H9 (cell line): ENCODE results near the gene RERE. TPM values are rescaled to one million over a fixed set of nuclear protein-coding genes. Genes with fewer than 3 reads are reported as not detected.

ENCODE experiments used
- DNase-seq: peaks from one replicate; pipeline ENCODE4 v3.0.0-alpha.2; 2017
- H2AFZ ChIP-seq: one replicate; pipeline ENCODE4 v1.6.1; 2013; ENCODE audit warnings: mild to moderate bottlenecking, low read length, control low read depth, moderate library complexity
- H2AK5ac ChIP-seq: 2 replicates; pipeline ENCODE4 v1.6.1; 2013; ENCODE audit warnings: low read length, control low read depth, mixed read lengths; ENCODE audit not compliant: insufficient read length
- H2BK120ac ChIP-seq: one replicate; pipeline ENCODE4 v1.6.1; 2013; ENCODE audit warnings: low read depth, mild to moderate bottlenecking, low read length, control low read depth, inconsistent platforms; ENCODE audit not compliant: poor library complexity, severe bottlenecking
- H2BK12ac ChIP-seq: 2 replicates; pipeline ENCODE4 v1.6.1; 2013; ENCODE audit warnings: low read length, control low read depth, mixed read lengths, low read depth; ENCODE audit not compliant: insufficient read length
- H2BK15ac ChIP-seq: 2 replicates; pipeline ENCODE4 v1.6.1; 2013; ENCODE audit warnings: low read depth, low read length, control low read depth
- H2BK20ac ChIP-seq: one replicate; pipeline ENCODE4 v1.6.1; 2013; ENCODE audit warnings: low read depth, mild to moderate bottlenecking, low read length, control low read depth, inconsistent platforms; ENCODE audit not compliant: poor library complexity, severe bottlenecking
- H2BK5ac ChIP-seq: 2 replicates; pipeline ENCODE4 v1.6.1; 2013; ENCODE audit warnings: low read length, control low read depth, mixed read lengths; ENCODE audit not compliant: insufficient read length
- H3K14ac ChIP-seq: 2 replicates; pipeline ENCODE4 v1.6.1; 2013; ENCODE audit warnings: low read length, control low read depth; ENCODE audit not compliant: insufficient read depth
- H3K18ac ChIP-seq: 2 replicates; pipeline ENCODE4 v1.6.1; 2013; ENCODE audit warnings: low read depth, mild to moderate bottlenecking, mixed read lengths, low read length, control low read depth; ENCODE audit not compliant: insufficient read length
- H3K23ac ChIP-seq: 2 replicates; pipeline ENCODE4 v1.6.1; 2013; ENCODE audit warnings: low read length, control low read depth, mixed read lengths, low read depth; ENCODE audit not compliant: insufficient read length
- H3K23me2 ChIP-seq: 2 replicates; pipeline ENCODE4 v1.6.1; 2013; ENCODE audit warnings: low read depth, mild to moderate bottlenecking, mixed read lengths, low read length, control low read depth; ENCODE audit not compliant: insufficient read length, poor library complexity, severe bottlenecking
- H3K27ac ChIP-seq: 2 replicates; pipeline ENCODE4 v1.5.1; 2013; ENCODE audit warnings: low read length, control low read depth, mixed read lengths, low read depth; ENCODE audit not compliant: insufficient read length
- H3K27me3 ChIP-seq: 2 replicates; pipeline ENCODE4 v1.6.1; 2013; ENCODE audit warnings: low read length, control low read depth, inconsistent platforms; ENCODE audit not compliant: insufficient read depth
- H3K4ac ChIP-seq: 2 replicates; pipeline ENCODE4 v1.6.1; 2013; ENCODE audit warnings: low read depth, mild to moderate bottlenecking, control low read depth, inconsistent platforms, low read length, moderate library complexity
- H3K4me1 ChIP-seq: 2 replicates; pipeline ENCODE4 v1.6.1; 2013; ENCODE audit warnings: low read length, control low read depth, inconsistent platforms; ENCODE audit not compliant: insufficient read depth
- H3K4me2 ChIP-seq: 2 replicates; pipeline ENCODE4 v1.6.1; 2013; ENCODE audit warnings: low read length, control low read depth, mixed read lengths; ENCODE audit not compliant: insufficient read length, insufficient read depth
- H3K56ac ChIP-seq: 2 replicates; pipeline ENCODE4 v1.6.1; 2013; ENCODE audit warnings: low read depth, mild to moderate bottlenecking, mixed read lengths, low read length, control low read depth; ENCODE audit not compliant: insufficient read length
- H3K79me1 ChIP-seq: 2 replicates; pipeline ENCODE4 v1.6.1; 2013; ENCODE audit warnings: low read depth, mild to moderate bottlenecking, moderate library complexity, low read length, control low read depth, inconsistent platforms; ENCODE audit not compliant: insufficient read depth, poor library complexity, severe bottlenecking
- H3K79me2 ChIP-seq: 2 replicates; pipeline ENCODE4 v1.6.1; 2013; ENCODE audit warnings: low read length, control low read depth, inconsistent platforms; ENCODE audit not compliant: insufficient read depth
- H3K9ac ChIP-seq: 2 replicates; pipeline ENCODE4 v1.6.1; 2013; ENCODE audit warnings: low read length, control low read depth, mixed read lengths; ENCODE audit not compliant: insufficient read length; ENCODE audit errors: extremely low read depth
- H3K9me3 ChIP-seq: one replicate; pipeline ENCODE4 v1.6.1; 2013; ENCODE audit warnings: low read depth, low read length, inconsistent platforms; ENCODE audit not compliant: control insufficient read depth
- H3T11ph ChIP-seq: one replicate; pipeline ENCODE4 v1.6.1; 2013; ENCODE audit warnings: mild to moderate bottlenecking, low read length, control low read depth, inconsistent platforms
- H4K20me1 ChIP-seq: one replicate; pipeline ENCODE4 v1.6.1; 2013; ENCODE audit not compliant: control insufficient read depth, insufficient read length, insufficient read depth
- H4K5ac ChIP-seq: 2 replicates; pipeline ENCODE4 v1.6.1; 2013; ENCODE audit warnings: low read depth, mild to moderate bottlenecking, mixed read lengths, low read length, control low read depth; ENCODE audit not compliant: insufficient read length
- H4K8ac ChIP-seq: replicated peaks from 2 replicates; pipeline ENCODE4 v1.6.1; 2013; ENCODE audit warnings: low read length, control low read depth, mixed read lengths, low read depth; ENCODE audit not compliant: insufficient read length
- H4K91ac ChIP-seq: 2 replicates; pipeline ENCODE4 v1.6.1; 2013; ENCODE audit warnings: low read depth, mild to moderate bottlenecking, moderate library complexity, mixed read lengths, low read length, control low read depth; ENCODE audit not compliant: insufficient read length
- H3K27ac Mint-ChIP-seq, 3 experiments: 2 replicates in 2 of 3; 3 replicates in 1 of 3; pipeline ENCODE4 v1.8.0; 2020 to 2021; ENCODE audit warnings: mixed read lengths in 3 of 3, mild to moderate bottlenecking in 1 of 3, moderate library complexity in 1 of 3
- H3K27me3 Mint-ChIP-seq: 2 replicates; pipeline ENCODE4 v1.8.0; 2021; ENCODE audit warnings: low read depth, mild to moderate bottlenecking, moderate library complexity, mixed read lengths
- H3K36me3 Mint-ChIP-seq, 3 experiments: 2 replicates in 2 of 3; 3 replicates in 1 of 3; pipeline ENCODE4 v1.8.0; 2020 to 2021; ENCODE audit warnings: low read depth in 3 of 3, mixed read lengths in 3 of 3; ENCODE audit not compliant: insufficient read depth in 1 of 3
- H3K4me1 Mint-ChIP-seq, 2 experiments: 2 replicates each; pipeline ENCODE4 v1.8.0; 2020; ENCODE audit warnings: mixed read lengths in 2 of 2
- H3K4me3 Mint-ChIP-seq, 2 experiments: 2 replicates in 1 of 2; 3 replicates in 1 of 2; pipeline ENCODE4 v1.8.0; 2020 to 2021; ENCODE audit warnings: mild to moderate bottlenecking in 2 of 2, mixed read lengths in 2 of 2, moderate library complexity in 1 of 2
- H3K9me3 Mint-ChIP-seq, 2 experiments: 2 replicates in 1 of 2; 3 replicates in 1 of 2; pipeline ENCODE4 v1.8.0; 2020; ENCODE audit warnings: mild to moderate bottlenecking in 2 of 2, mixed read lengths in 2 of 2, moderate library complexity in 1 of 2
- CTCF ChIP-seq: fragments of 200-600 bp; sonication (generic); conservative IDR thresholded peaks from 3 replicates; pipeline ENCODE4 v1.8.0; 2021; ENCODE audit warnings: antibody characterized with exemption, mild to moderate bottlenecking
- WGBS: extraction: QIAGEN DNeasy Blood & Tissue Kit; methylation state at CpG from one replicate; pipeline ENCODE4 v1.1.7; 2013; ENCODE audit warnings: missing lambda C conversion rate, low lambda C conversion rate, mixed read lengths; ENCODE audit not compliant: insufficient read length; ENCODE audit errors: extremely low coverage; 5-methylcytosine and 5-hydroxymethylcytosine counted together
- total RNA-seq: library from RNA; stranded (reverse); gene quantifications from 2 replicates; pipeline ENCODE4 v1.2.1, GENCODE V29; 2021

Gene RERE
- total RNA-seq, 1 experiment from 2014 or later: 103 TPM

DNA sequence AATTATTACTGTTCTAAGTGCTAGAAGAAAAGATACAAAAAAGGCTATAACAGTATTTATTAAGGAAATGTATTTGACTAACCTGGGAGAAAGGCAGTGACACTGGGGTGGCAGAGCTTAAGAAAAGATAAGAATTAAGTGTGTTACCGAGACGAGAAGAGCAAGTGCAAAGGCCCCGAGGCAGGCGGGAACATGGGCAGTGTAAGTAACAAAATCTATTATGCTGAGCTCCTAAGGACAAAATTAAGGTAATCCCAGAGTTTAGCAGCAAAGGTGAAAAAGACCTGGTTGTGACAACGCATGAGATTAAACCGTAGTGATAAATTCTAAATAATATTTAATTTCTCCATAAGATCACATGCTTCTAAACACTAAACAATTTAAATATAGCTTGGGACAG lies 167.6 kb downstream of the RERE start:
- Mint-ChIP-seq H3K9me3 (no peaks in the 10 kb centered on the region), H3K4me3 (no peak overlapping the region), H3K4me1 (peaks cover 35 to 43% of the 10 kb centered on the region in 2 experiments), H3K36me3 (peaks cover 13 to 26% (median 17%) of the 10 kb centered on the region in 3 experiments), H3K27me3 (no peaks in the 10 kb centered on the region), H3K27ac (no peak overlapping the region)
- no peaks in the 10 kb centered on the region for H3K4me1 ChIP-seq
- H4K20me1 ChIP-seq: no peaks in the 10 kb centered on the region
- no peaks in the 10 kb centered on the region for H3K9me3 ChIP-seq
- no peak overlapping the region for H3K9ac ChIP-seq
- WGBS: no CpG with 5 or more reads among the region's 6 CpGs
- no peak overlapping the region for H3K27ac ChIP-seq
- TF ChIP-seq CTCF: no peak
- no peak overlapping the region for H2BK15ac ChIP-seq
- no peak overlapping the region for H3K18ac ChIP-seq
- no peaks in the 10 kb centered on the region for H3K23me2 ChIP-seq
- H2BK12ac ChIP-seq: no peak overlapping the region
- H3K4ac ChIP-seq: no peak overlapping the region
- no peak overlapping the region for H2AK5ac ChIP-seq
- H3K27me3 ChIP-seq: no peaks in the 10 kb centered on the region
- H3K79me1 ChIP-seq: peaks cover 11% of the 10 kb centered on the region
- no peak overlapping the region for H4K91ac ChIP-seq
- H3K23ac ChIP-seq: no peak overlapping the region
- no peak overlapping the region for H2AFZ ChIP-seq
- no peak overlapping the region for H2BK5ac ChIP-seq
- no peak overlapping the region for H3K14ac ChIP-seq
- DNase-seq: no peak
- no peak overlapping the region for H2BK120ac ChIP-seq
- H4K5ac ChIP-seq: no peak overlapping the region
- H4K8ac ChIP-seq: no peak overlapping the region
- H3K4me2 ChIP-seq: no peak overlapping the region
- no peak overlapping the region for H3T11ph ChIP-seq
- peaks cover 38% of the 10 kb centered on the region; the same call in 1 of the 2 replicates for H3K79me2 ChIP-seq
- no peak overlapping the region for H3K56ac ChIP-seq
- no peak overlapping the region for H2BK20ac ChIP-seq
